ENCODE results near the gene PEAK1.

PEAK1 gene

GRCh38 chr15:77413699-77414349 is 6.1 kb downstream of the PEAK1 start:
- no peak for ATAC-seq
- TF ChIP-seq ARNTL (CRISPR knock-in tag; IDR thresholded peaks at IDR 0.05; ENCODE audit: borderline replicate concordance, low read depth) (no peak), TSHZ2 (CRISPR knock-in tag; IDR thresholded peaks at IDR 0.05) (no peak)

- no peak for ATAC-seq
- no peak for TF ChIP-seq ISL1 (CRISPR knock-in tag; IDR thresholded peaks at IDR 0.05)
- no peak for TF ChIP-seq ZNF70 (CRISPR knock-in tag; IDR thresholded peaks at IDR 0.05)
- TF ChIP-seq GLIS3 (CRISPR knock-in tag; IDR thresholded peaks at IDR 0.05), result no peak
- TF ChIP-seq ARNTL (CRISPR knock-in tag; IDR thresholded peaks at IDR 0.05; ENCODE audit: borderline replicate concordance, low read depth), result no peak
- TF ChIP-seq PPARA (CRISPR knock-in tag; IDR thresholded peaks at IDR 0.05; ENCODE audit: borderline replicate concordance), result no peak
- TF ChIP-seq TCF4 (CRISPR knock-in tag; IDR thresholded peaks at IDR 0.05; ENCODE audit: borderline replicate concordance), result no peak
- no peak for TF ChIP-seq OSR1 (CRISPR knock-in tag; IDR thresholded peaks at IDR 0.05)
- no peak for TF ChIP-seq CSDC2 (CRISPR knock-in tag; IDR thresholded peaks at IDR 0.05)
- TF ChIP-seq SNAI2 (CRISPR knock-in tag; IDR thresholded peaks at IDR 0.05), result no peak
- TF ChIP-seq CREB5 (CRISPR knock-in tag; IDR thresholded peaks at IDR 0.05; ENCODE audit: low read depth), result no peak
- no peak for TF ChIP-seq CSRNP3 (CRISPR knock-in tag; IDR thresholded peaks at IDR 0.05)
- no peak for TF ChIP-seq ZNF565 (CRISPR knock-in tag; conservative IDR thresholded peaks at IDR 0.05; ENCODE audit: low read depth)
- TF ChIP-seq TSHZ2 (CRISPR knock-in tag; IDR thresholded peaks at IDR 0.05), result no peak
- TF ChIP-seq ZNF8 (CRISPR knock-in tag; IDR thresholded peaks at IDR 0.05), result no peak
- TF ChIP-seq RARB (CRISPR knock-in tag; IDR thresholded peaks at IDR 0.05), result no peak
- TF ChIP-seq PATZ1 (CRISPR knock-in tag; IDR thresholded peaks at IDR 0.05; ENCODE audit: borderline replicate concordance), result no peak
- no peak for TF ChIP-seq ZFP3 (CRISPR knock-in tag; IDR thresholded peaks at IDR 0.05)
- no peak for TF ChIP-seq BACH2 (CRISPR knock-in tag; IDR thresholded peaks at IDR 0.05; ENCODE audit: borderline replicate concordance)
Measured at GRCh38 chr15:77412972-77413698, 6.8 kb downstream of the PEAK1 start.

- ATAC-seq, result no peak
- TF ChIP-seq OSR1 (CRISPR knock-in tag; IDR thresholded peaks at IDR 0.05) (no peak), ZFP30 (CRISPR knock-in tag; IDR thresholded peaks at IDR 0.05) (no peak), ZC3H10 (CRISPR knock-in tag; IDR thresholded peaks at IDR 0.05) (no peak), TOX (CRISPR knock-in tag; IDR thresholded peaks at IDR 0.05; ENCODE audit: borderline replicate concordance) (no peak), ESRRG (CRISPR knock-in tag; IDR thresholded peaks at IDR 0.05) (no peak), PATZ1 (CRISPR knock-in tag; IDR thresholded peaks at IDR 0.05; ENCODE audit: borderline replicate concordance) (no peak), ZNF565 (CRISPR knock-in tag; conservative IDR thresholded peaks at IDR 0.05; ENCODE audit: low read depth) (no peak), RARB (CRISPR knock-in tag; IDR thresholded peaks at IDR 0.05) (no peak), GLIS3 (CRISPR knock-in tag; IDR thresholded peaks at IDR 0.05) (no peak), SNAI2 (CRISPR knock-in tag; IDR thresholded peaks at IDR 0.05) (no peak), CSRNP3 (CRISPR knock-in tag; IDR thresholded peaks at IDR 0.05) (no peak)
Measured at GRCh38 chr15:77411619-77411976, 8.3 kb downstream of the PEAK1 start.

All from SK-N-SH treated with all-trans-retinoic acid at 6 μM for 48 hours (cell line).